ENCODE measurements around the gene SLC16A12.

- TF ChIP-seq SMC3 (IDR thresholded peaks at IDR 0.05; ENCODE audit: borderline replicate concordance, low read length) (no peak), ATF2 (IDR thresholded peaks at IDR 0.05; ENCODE audit: low read length) (no peak), GABPA (IDR thresholded peaks at IDR 0.05; ENCODE audit: low read depth) (no peak), CTCF (IDR thresholded peaks at IDR 0.05 in 2 of 3, conservative IDR thresholded peaks at IDR 0.05 in 1 of 3; ENCODE audit: control insufficient read depth in 2 of 3, extremely low read depth in 1 of 3, insufficient read depth in 1 of 3, low read depth in 3 of 3, low read length in 3 of 3) (no peak), JUNB (IDR thresholded peaks at IDR 0.05) (no peak), YY1 (IDR thresholded peaks at IDR 0.05; ENCODE audit: low read depth, low read length) (no peak), E2F4 (IDR thresholded peaks at IDR 0.05; ENCODE audit: low read depth, low read length) (no peak), SUZ12 (IDR thresholded peaks at IDR 0.05; ENCODE audit: unreplicated experiment) (no peak), ESRRA (IDR thresholded peaks at IDR 0.05; ENCODE audit: low read length) (no peak), SP1 (IDR thresholded peaks at IDR 0.05; ENCODE audit: low read depth, low read length) (no peak), EED (IDR thresholded peaks at IDR 0.05; ENCODE audit: low read depth) (no peak), EGR1 (IDR thresholded peaks at IDR 0.05; ENCODE audit: borderline replicate concordance in 1 of 2, low read depth in 2 of 2, low read length in 2 of 2) (no peak), CREB1 (IDR thresholded peaks at IDR 0.05; ENCODE audit: low read depth) (no peak)
Observed at GRCh38 chr10:89518876-89519842, 16.2 kb downstream of the SLC16A12 start.
